AG08395 (cell line): Measurements from ENCODE around the gene PPRC1.

Experiments
- DNase-seq: peaks from one replicate; pipeline ENCODE4 v3.0.0; 2012; ENCODE audit warnings: mixed read lengths, low spot score

The PPRC1 gene

GRCh38 chr10:102132563-102133372, at the start of gene PPRC1:
PPRC1 (plus strand) TSS chr10:102133040; CDS start chr10:102133069, 29 bp downstream.
- DNase-seq, result peak; percentile 98

GRCh38 chr10:102083541-102083940, 49.3 kb upstream of the PPRC1 start:
- no peak for DNase-seq

GRCh38 chr10:102085336-102085735, 47.5 kb upstream of the PPRC1 start:
- DNase-seq, result no peak

GRCh38 chr10:102086196-102086595, 46.6 kb upstream of the PPRC1 start:
- DNase-seq, result no peak

- no peak for DNase-seq
Observed at GRCh38 chr10:102090772-102091171, 42.1 kb upstream of the PPRC1 start.

- no peak for DNase-seq
Observed at GRCh38 chr10:102096449-102096848, 36.4 kb upstream of the PPRC1 start.

GRCh38 chr10:102101152-102101551, 31.7 kb upstream of the PPRC1 start:
- no peak for DNase-seq

GRCh38 chr10:102102421-102102820, 30.4 kb upstream of the PPRC1 start:
- DNase-seq, result no peak

GRCh38 chr10:102106998-102107397, 25.8 kb upstream of the PPRC1 start:
- no peak for DNase-seq

- no peak for DNase-seq
Observed at GRCh38 chr10:102109166-102110116, 23.4 kb upstream of the PPRC1 start.

- no peak for DNase-seq
Observed at GRCh38 chr10:102111276-102111675, 21.6 kb upstream of the PPRC1 start.

- DNase-seq, result no peak
Observed at GRCh38 chr10:102112210-102112817, 20.5 kb upstream of the PPRC1 start.

GRCh38 chr10:102113261-102113955, 19.4 kb upstream of the PPRC1 start:
- DNase-seq, result no peak

- no peak for DNase-seq
Observed at GRCh38 chr10:102113956-102114857, 18.6 kb upstream of the PPRC1 start.

- DNase-seq, result peak; percentile 84
Observed at GRCh38 chr10:102114861-102115618, 17.8 kb upstream of the PPRC1 start.

GRCh38 chr10:102115775-102116174, 17.1 kb upstream of the PPRC1 start:
- no peak for DNase-seq

GRCh38 chr10:102116656-102117055, 16.2 kb upstream of the PPRC1 start:
- no peak for DNase-seq

GRCh38 chr10:102117391-102118159, 15.3 kb upstream of the PPRC1 start:
- DNase-seq, result peak; percentile 59

- DNase-seq, result no peak
Observed at GRCh38 chr10:102118867-102119266, 14.0 kb upstream of the PPRC1 start.
